ENCODE results near the gene CYP24A1.

GRCh38 chr20:54107600-54108325, 66.0 kb downstream of the CYP24A1 start:
- TF ChIP-seq CTCF (IDR thresholded peaks at IDR 0.05) (no peak), POLR2A (IDR thresholded peaks at IDR 0.05) (no peak)
